Activated naive CD8-positive, alpha-beta T cell (primary cell): ENCODE data around the gene RECQL.

ENCODE experiments used
- H3K27ac Mint-ChIP-seq: one replicate; pipeline ENCODE4 v1.8.0; 2021; ENCODE audit warnings: mixed read lengths
- H3K27me3 Mint-ChIP-seq: one replicate; pipeline ENCODE4 v1.8.0; 2021; ENCODE audit warnings: mixed read lengths
- H3K36me3 Mint-ChIP-seq: one replicate; pipeline ENCODE4 v1.8.0; 2021; ENCODE audit warnings: mixed read lengths
- H3K4me1 Mint-ChIP-seq: one replicate; pipeline ENCODE4 v1.8.0; 2021; ENCODE audit warnings: low read depth, mixed read lengths
- H3K4me3 Mint-ChIP-seq: one replicate; pipeline ENCODE4 v1.8.0; 2021; ENCODE audit warnings: mild to moderate bottlenecking, mixed read lengths
- H3K9me3 Mint-ChIP-seq: one replicate; pipeline ENCODE4 v1.8.0; 2021; ENCODE audit warnings: low read depth, mixed read lengths

The RECQL gene

DNA sequence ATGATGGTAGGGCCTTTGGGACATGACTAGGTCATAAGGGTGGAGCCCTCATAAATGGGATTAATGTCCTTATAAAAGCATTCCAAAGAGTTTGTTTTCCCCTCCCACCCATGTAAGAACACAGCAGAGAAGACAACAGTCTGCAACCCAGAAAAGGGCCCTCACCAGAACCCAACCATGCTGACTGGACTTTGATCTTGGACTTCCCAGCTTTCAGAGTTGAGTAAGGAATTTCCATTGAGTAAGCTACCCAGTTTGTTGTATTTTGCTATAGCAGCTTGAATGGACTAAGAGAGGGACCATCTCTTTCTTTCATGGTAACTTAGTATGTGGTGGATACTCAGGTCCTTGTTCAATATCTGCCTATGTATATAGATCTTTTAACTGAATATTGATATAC, 21.7 kb upstream of the RECQL start:
- Mint-ChIP-seq H3K27ac (no peak overlapping the region), H3K36me3 (peaks cover 6% of the 10 kb centered on the region), H3K27me3 (peaks cover 2% of the 10 kb centered on the region), H3K9me3 (peaks cover 10% of the 10 kb centered on the region), H3K4me1 (peaks cover 5% of the 10 kb centered on the region), H3K4me3 (no peak overlapping the region)

DNA sequence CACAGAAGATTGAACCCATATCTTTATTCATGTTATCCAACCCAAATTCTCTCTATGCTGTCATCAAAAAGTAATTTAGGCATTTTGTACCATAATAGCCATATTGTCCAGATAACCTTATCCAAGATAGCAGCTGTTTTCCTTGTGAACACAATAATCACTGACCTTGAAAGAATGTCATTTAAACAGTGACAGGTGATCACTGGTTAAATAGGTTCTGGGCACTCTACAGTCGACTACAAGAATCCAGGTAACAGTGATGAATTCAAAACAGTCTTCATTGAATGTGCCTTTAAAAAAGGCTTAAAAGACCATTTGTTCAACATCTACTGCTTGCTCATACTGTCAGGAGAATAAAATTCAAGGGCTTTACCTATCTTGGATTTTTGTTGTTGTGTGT, 20.1 kb upstream of the RECQL start:
- no peak overlapping the region for H3K27ac Mint-ChIP-seq
- H3K36me3 Mint-ChIP-seq = peaks cover 8% of the 10 kb centered on the region
- no peak overlapping the region for H3K4me3 Mint-ChIP-seq
- peaks cover 10% of the 10 kb centered on the region for H3K9me3 Mint-ChIP-seq
- no peaks in the 10 kb centered on the region for H3K4me1 Mint-ChIP-seq
- no peaks in the 10 kb centered on the region for H3K27me3 Mint-ChIP-seq

DNA sequence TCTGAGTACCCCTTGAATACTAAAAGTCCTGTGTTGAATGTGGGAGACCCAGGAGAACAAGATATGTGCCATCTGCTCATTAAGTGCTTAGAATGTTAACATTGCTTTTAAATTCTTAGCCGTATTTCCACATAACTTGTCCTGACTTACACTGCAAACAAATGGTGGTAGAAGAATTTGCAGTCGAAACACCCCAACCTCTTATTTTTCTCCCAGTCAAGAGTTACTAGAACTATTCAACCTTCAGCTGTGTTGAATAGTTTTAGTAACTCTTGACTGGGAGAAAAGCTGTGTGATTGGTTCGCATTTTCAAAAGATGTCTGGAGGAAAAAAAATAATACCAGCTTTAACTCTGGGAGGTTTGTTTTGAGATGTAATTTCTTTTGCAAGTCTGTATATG, 17.0 kb upstream of the RECQL start:
- H3K27me3 Mint-ChIP-seq = no peaks in the 10 kb centered on the region
- H3K27ac Mint-ChIP-seq = no peak overlapping the region
- H3K4me3 Mint-ChIP-seq = no peak overlapping the region
- H3K36me3 Mint-ChIP-seq = peaks cover 5% of the 10 kb centered on the region
- no peaks in the 10 kb centered on the region for H3K4me1 Mint-ChIP-seq
- H3K9me3 Mint-ChIP-seq = no peaks in the 10 kb centered on the region

DNA sequence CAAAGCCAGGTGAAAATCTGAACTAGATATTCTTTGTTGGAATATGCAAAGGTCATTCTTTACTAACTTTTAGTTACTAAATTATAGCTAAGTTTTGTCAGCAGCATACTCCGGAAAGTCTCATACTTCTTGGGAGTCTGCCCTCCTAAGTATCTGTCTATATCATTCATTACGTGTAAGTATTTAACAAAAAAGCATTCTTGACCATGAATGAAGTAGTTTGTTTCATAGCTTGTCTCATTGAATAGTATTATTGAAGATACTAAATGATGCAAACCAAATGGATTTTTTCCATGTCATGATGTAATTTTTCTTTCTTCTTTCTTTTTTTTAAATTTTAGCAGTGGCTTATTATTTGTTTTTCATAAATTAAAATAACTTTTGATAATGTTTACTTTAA, 14.8 kb upstream of the RECQL start:
- Mint-ChIP-seq H3K9me3 (no peaks in the 10 kb centered on the region), H3K4me1 (peaks cover 1% of the 10 kb centered on the region), H3K27ac (no peak overlapping the region), H3K27me3 (no peaks in the 10 kb centered on the region), H3K36me3 (peaks cover 6% of the 10 kb centered on the region), H3K4me3 (no peak overlapping the region)

DNA sequence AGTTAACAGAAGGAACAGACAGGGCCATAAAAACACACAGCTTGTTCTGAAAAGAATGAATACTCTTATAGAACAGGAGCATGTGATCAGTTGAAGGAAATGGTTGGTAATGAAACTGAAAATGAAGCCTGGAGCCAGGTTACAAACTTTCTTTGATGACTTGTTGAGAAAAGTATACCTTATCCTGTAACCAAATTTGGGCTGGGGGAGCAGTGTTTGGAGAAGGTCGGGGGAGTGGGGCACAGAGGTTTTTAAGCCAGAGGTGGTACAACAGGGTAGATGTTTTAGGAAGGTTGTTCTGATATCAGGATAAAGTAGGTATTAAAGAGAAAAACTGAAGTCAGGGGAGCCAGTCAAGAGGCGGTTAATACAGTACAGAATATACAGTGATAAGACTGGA, 8.3 kb upstream of the RECQL start:
- Mint-ChIP-seq H3K27ac (peak overlapping the region; percentile 64), H3K9me3 (no peaks in the 10 kb centered on the region), H3K27me3 (no peaks in the 10 kb centered on the region), H3K36me3 (peaks cover 7% of the 10 kb centered on the region), H3K4me3 (peak overlapping the region; percentile 30), H3K4me1 (peaks cover 37% of the 10 kb centered on the region)

DNA sequence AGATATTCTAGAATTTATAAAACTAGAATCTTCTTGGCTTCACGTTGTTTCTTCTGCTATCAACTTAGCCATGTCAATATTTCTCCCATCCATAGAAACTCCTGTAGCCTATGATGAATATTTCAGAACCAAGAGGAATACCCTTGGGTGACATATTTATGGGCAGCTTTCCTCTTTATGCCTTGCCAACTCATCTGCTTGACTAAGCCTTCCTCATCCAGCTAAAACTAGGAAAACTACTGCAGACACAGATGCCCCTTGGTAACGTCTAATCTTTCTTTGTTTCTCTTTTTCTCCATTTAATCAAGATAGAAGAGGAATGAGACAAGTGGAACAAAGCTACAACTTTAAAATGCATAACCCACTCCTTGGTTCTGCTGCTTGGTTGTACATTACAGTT, 6.4 kb upstream of the RECQL start:
- H3K36me3 Mint-ChIP-seq = peaks cover 7% of the 10 kb centered on the region
- no peak overlapping the region for H3K4me3 Mint-ChIP-seq
- H3K27ac Mint-ChIP-seq = no peak overlapping the region
- H3K9me3 Mint-ChIP-seq = no peaks in the 10 kb centered on the region
- no peaks in the 10 kb centered on the region for H3K27me3 Mint-ChIP-seq
- peaks cover 57% of the 10 kb centered on the region for H3K4me1 Mint-ChIP-seq

GRCh38 chr12:21505888-21506287, 4.5 kb upstream of the RECQL start:
- Mint-ChIP-seq H3K36me3 (peaks cover 4% of the 10 kb centered on the region), H3K9me3 (no peaks in the 10 kb centered on the region), H3K27me3 (no peaks in the 10 kb centered on the region), H3K4me3 (no peak overlapping the region), H3K27ac (no peak overlapping the region), H3K4me1 (peaks cover 62% of the 10 kb centered on the region)

- Mint-ChIP-seq H3K4me1 (peaks cover 53% of the 10 kb centered on the region), H3K27ac (no peak overlapping the region), H3K9me3 (no peaks in the 10 kb centered on the region), H3K36me3 (peaks cover 2% of the 10 kb centered on the region), H3K27me3 (no peaks in the 10 kb centered on the region), H3K4me3 (no peak overlapping the region)
Measured at GRCh38 chr12:21502872-21503271, 1.4 kb upstream of the RECQL start.

DNA sequence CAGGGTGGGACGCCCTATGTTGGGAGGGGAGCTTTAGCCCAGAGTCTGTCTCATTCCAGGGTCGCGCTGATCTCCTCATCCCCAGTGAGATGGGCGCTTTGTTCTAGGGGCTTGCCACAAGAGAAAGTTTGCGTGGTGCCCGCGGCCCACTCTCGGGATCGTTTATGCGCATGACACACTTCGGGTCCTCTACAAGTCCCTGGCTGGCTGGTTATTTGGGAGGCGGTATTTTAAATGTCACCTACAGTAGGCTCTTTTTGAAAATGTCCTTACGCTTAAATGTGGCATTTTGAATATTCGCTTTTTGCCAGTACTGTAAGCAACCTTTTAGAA, 695 bp upstream of the RECQL start:
- no peak overlapping the region for H3K27ac Mint-ChIP-seq
- no peaks in the 10 kb centered on the region for H3K27me3 Mint-ChIP-seq
- peaks cover 56% of the 10 kb centered on the region for H3K4me1 Mint-ChIP-seq
- H3K36me3 Mint-ChIP-seq = peaks cover 8% of the 10 kb centered on the region
- H3K9me3 Mint-ChIP-seq = no peaks in the 10 kb centered on the region
- H3K4me3 Mint-ChIP-seq = no peak overlapping the region

GRCh38 chr12:21500786-21501257, 613 bp downstream of the RECQL start:
- Mint-ChIP-seq H3K4me1 (peaks cover 52% of the 10 kb centered on the region), H3K27me3 (no peaks in the 10 kb centered on the region), H3K36me3 (peaks cover 13% of the 10 kb centered on the region), H3K9me3 (no peaks in the 10 kb centered on the region), H3K4me3 (no peak overlapping the region), H3K27ac (no peak overlapping the region)

DNA sequence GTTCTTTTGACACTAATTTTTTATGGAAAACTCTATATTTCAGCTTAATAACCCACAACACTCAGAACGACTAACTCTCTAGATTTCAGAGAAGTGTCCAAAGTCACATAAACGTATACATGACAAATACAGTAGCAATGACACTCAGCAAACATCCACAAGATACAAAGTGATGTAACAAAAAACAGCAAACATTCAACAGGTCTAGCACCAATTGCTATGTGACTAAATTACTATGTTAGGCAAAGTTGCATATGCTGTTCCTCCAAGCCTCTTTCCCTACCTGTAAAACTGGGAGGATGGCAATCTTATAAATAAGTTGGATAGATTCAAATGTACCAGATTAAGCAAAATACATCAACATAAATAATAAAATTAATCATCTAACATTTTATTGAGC, 1.7 kb downstream of the RECQL start:
- H3K4me3 Mint-ChIP-seq = no peak overlapping the region
- H3K9me3 Mint-ChIP-seq = no peaks in the 10 kb centered on the region
- H3K27ac Mint-ChIP-seq = no peak overlapping the region

GRCh38 chr12:21485998-21486397, 15.4 kb downstream of the RECQL start:
- peaks cover 19% of the 10 kb centered on the region for H3K36me3 Mint-ChIP-seq

More for the DNA sequence above, 1.7 kb downstream of the RECQL start:
- Mint-ChIP-seq H3K36me3 (peaks cover 20% of the 10 kb centered on the region), H3K4me1 (peaks cover 42% of the 10 kb centered on the region), H3K27me3 (no peaks in the 10 kb centered on the region)

GRCh38 chr12:21483531-21483930, 17.9 kb downstream of the RECQL start:
- Mint-ChIP-seq H3K4me1 (peaks cover 7% of the 10 kb centered on the region), H3K27ac (no peak overlapping the region), H3K27me3 (no peaks in the 10 kb centered on the region), H3K4me3 (no peak overlapping the region), H3K36me3 (peaks cover 7% of the 10 kb centered on the region), H3K9me3 (no peaks in the 10 kb centered on the region)

More at GRCh38 chr12:21485998-21486397, 15.4 kb downstream of the RECQL start:
- Mint-ChIP-seq H3K27ac (no peak overlapping the region), H3K9me3 (no peaks in the 10 kb centered on the region), H3K4me3 (no peak overlapping the region), H3K27me3 (no peaks in the 10 kb centered on the region), H3K4me1 (peaks cover 6% of the 10 kb centered on the region)

- Mint-ChIP-seq H3K9me3 (no peaks in the 10 kb centered on the region), H3K27ac (no peak overlapping the region), H3K4me3 (no peak overlapping the region), H3K4me1 (peaks cover 14% of the 10 kb centered on the region), H3K36me3 (peaks cover 4% of the 10 kb centered on the region), H3K27me3 (no peaks in the 10 kb centered on the region)
Measured at GRCh38 chr12:21478756-21479455, 22.5 kb downstream of the RECQL start.

GRCh38 chr12:21476949-21477348, 24.5 kb downstream of the RECQL start:
- Mint-ChIP-seq H3K36me3 (peaks cover 10% of the 10 kb centered on the region), H3K9me3 (no peaks in the 10 kb centered on the region), H3K27ac (peak overlapping the region; percentile 88), H3K4me3 (peak overlapping the region; percentile 51), H3K27me3 (no peaks in the 10 kb centered on the region), H3K4me1 (peaks cover 14% of the 10 kb centered on the region)

- Mint-ChIP-seq H3K36me3 (peaks cover 10% of the 10 kb centered on the region), H3K27me3 (no peaks in the 10 kb centered on the region), H3K4me3 (no peak overlapping the region), H3K4me1 (peaks cover 14% of the 10 kb centered on the region), H3K27ac (no peak overlapping the region), H3K9me3 (no peaks in the 10 kb centered on the region)
Measured at GRCh38 chr12:21475552-21475951, 25.9 kb downstream of the RECQL start.
